GM18907 (cell line): Measurements from ENCODE around the gene RAD23A.

ENCODE experiments used
- ATAC-seq: cut with Tn5 transposase; IDR thresholded peaks from one replicate; pipeline ENCODE4 v1.9.1; 2021; ENCODE audit warnings: mild to moderate bottlenecking, moderate library complexity; ENCODE audit not compliant: unreplicated experiment

RAD23A gene

GRCh38 chr19:12983542-12984142 is 38.0 kb downstream of the RAD23A start:
- no peak for ATAC-seq

DNA sequence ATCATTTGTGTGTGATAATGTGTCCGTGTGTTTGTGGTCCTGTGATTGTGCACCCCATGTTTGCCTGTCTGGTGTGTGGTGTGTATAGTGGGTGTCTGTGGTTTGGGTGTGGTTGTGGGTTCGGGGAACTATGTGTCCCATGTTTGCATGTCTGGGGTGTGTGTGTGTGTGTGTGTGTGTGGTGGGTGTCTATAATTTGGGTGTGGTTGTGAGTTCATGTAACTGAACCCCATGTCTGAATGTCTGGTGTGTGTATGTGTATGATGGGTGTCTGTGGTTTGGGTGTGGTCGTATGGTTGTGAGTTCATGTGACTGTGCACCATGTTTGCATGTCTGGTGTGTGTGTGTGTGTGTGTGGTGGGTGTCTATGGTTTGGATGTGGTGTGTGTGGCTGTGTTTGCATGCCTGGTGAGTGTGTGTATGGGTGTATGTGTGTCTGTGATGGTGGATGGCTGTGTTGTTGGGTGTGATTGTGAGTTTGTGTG is 38.5 kb downstream of the RAD23A start:
- no peak for ATAC-seq

GRCh38 chr19:12984683-12985048 is 39.0 kb downstream of the RAD23A start:
- no peak for ATAC-seq

- no peak for ATAC-seq
These were observed 39.6 kb downstream of the RAD23A start for GRCh38 chr19:12985049-12985776.

DNA sequence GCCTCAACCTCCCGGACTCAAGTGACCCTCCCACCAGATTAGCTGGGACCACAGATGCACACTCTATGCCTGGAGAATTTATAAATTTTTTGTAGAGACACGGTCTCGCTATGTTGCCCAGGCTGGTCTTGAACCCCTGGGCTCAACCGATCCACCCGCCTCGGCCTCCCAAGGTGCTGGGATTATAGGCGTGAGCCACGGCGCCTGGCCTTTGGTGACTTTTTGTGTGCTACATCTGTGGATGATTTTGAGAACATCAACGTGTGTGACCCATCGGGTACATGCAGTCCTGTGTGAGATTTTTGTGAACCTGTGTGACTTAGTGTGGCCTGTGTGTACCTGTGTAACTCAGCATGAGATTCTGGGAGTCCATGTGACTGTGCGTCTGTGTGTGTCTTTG is 41.1 kb downstream of the RAD23A start:
- no peak for ATAC-seq

- ATAC-seq: no peak
These were observed 41.5 kb downstream of the RAD23A start for GRCh38 chr19:12987190-12987589.

GRCh38 chr19:12987781-12988180 is 42.1 kb downstream of the RAD23A start:
- ATAC-seq: no peak

DNA sequence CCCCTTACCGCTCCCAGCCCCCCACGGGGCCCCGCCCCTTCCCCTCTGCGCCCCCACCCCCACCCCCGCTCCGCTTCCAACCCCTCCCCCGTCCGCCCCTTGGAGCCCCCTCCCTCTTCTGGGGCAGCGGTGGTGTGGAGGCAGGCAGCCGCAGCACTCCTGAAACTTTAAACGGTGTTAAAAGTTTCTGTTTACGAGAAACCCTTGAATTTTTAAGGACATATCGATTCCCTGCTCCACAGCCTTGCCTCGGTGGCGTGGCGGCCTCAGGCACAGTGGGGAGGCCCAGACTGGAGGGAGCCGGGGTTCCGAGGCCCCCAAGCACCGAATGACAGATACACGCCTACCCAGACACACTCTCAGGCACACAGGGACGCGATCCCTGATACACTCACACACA is 44.8 kb downstream of the RAD23A start:
- no peak for ATAC-seq

- ATAC-seq: no peak
These were observed 45.2 kb downstream of the RAD23A start for GRCh38 chr19:12990853-12991252.

DNA sequence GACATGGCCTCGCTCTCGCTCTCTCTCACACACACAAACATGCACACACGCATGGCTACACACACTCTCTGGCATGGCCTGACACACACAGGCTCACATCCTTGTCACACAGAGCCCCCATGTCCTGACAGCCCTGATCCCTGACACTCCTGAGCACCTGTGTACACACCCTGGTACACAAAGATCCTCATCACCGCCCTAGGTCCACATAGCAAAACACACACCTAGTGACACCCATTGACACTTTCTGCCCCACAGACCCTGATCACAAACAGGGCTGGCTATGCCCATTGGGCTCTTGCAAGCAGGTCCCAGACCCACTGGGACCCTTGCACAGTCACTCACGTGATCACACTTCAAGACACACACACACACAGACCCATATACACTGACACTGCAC is 45.6 kb downstream of the RAD23A start:
- ATAC-seq: no peak

DNA sequence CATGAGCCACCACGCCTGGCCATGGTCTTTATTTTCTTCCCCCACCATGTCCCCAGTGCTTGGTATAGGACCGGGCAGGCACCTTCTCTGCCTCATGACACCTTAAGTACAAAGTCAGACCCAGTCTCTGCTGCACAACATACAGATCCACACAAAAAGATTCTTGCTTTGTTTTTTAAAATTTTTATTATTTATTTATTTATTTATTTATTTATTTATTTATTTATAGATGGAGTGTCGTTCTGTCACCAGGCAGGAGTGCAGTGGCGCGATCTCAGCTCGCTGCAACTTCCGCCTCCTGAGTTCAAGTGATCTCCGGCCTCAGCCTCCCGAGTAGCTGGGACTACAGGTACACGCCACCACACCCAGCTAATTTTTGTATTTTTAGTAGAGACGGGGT is 47.1 kb downstream of the RAD23A start:
- ATAC-seq: no peak

GRCh38 chr19:12993562-12993961 is 47.9 kb downstream of the RAD23A start:
- no peak for ATAC-seq

DNA sequence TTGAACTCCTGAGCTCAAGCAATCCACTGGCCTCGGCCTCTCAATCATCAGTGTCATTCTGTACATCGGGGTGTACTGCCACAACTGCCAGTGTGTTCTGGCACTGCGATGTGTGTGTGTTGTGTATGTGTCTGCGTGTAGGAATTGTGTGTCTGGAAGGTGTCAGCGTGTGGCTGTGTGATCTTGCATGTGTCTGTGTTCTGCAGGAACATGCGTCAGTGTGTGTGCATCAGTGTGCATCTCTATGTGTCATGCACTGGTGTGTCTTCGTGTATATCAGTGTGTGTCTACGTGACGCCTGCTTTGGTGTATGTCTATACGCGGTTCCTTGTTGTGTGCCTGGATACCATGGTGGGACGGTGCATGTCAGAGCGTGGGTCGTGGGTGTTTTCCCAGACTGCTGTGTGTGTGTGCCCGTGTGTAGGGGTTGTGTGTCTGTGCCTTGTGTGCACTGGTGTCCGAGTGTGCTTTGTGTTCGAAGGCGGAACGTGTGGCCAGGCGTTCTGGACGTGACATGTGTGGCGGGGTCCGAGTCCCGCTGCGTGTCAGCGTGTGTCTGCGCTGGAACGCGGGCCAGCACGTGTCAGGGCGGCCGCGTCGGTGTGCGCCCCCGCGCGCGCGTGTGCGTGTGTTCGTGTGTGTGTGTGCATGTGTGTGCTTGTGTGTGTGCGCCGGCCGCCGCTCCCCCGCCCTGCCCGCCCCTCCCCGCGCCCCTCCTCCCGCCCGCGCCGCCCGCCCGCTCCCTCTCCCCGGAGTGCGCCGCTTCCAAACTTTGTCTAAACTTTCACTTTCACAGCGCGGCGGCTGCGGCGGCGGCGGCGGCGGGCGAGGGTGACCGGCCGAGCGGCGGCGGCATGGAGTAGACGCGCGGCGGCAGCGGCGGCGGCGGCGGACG is 49.3 kb downstream of the RAD23A start, which contains the start of gene NFIX:
TSS of gene NFIX (plus strand) at position 775 of the 895 bp plus-strand sequence. CDS start 363 bp downstream, outside the sequence.
- no peak for ATAC-seq

GRCh38 chr19:12995596-12996405 is 50.1 kb downstream of the RAD23A start:
- no peak for ATAC-seq

DNA sequence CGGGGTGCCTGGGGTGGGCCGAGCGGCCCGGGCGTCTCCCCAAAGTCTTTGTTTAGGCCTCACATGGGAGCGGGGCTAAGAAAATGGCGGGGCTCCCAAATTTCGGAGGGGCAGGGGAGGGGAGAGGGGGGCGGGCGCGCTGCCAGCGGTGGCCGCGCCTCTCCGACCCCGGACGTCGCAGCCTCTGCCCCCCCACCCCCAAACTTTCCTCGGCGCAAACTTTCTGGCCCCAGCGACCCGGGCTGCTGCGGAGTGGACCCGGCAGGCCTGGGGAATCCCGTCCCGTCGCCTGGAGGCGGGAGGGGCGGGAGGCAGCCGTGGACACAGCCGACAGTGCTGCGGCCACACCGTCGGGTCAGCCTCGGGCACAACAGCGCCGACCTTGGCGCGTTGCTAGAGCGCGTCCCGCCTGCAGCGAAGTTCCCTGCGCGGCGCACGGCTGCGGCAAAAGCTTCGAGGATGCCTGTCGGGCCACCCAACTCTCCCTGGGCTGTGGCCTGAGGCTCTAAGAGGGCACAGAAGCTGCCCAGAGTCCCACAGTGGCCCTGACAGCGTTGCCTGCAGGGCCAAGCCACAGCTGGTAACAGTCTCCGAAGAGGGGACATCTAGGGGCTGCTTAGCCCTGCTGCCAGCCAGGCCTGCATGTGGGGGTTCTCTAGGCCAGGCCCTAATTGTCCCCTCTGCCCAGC is 50.9 kb downstream of the RAD23A start:
- ATAC-seq: no peak

- no peak for ATAC-seq
These were observed 51.7 kb downstream of the RAD23A start for GRCh38 chr19:12997179-12997966.

DNA sequence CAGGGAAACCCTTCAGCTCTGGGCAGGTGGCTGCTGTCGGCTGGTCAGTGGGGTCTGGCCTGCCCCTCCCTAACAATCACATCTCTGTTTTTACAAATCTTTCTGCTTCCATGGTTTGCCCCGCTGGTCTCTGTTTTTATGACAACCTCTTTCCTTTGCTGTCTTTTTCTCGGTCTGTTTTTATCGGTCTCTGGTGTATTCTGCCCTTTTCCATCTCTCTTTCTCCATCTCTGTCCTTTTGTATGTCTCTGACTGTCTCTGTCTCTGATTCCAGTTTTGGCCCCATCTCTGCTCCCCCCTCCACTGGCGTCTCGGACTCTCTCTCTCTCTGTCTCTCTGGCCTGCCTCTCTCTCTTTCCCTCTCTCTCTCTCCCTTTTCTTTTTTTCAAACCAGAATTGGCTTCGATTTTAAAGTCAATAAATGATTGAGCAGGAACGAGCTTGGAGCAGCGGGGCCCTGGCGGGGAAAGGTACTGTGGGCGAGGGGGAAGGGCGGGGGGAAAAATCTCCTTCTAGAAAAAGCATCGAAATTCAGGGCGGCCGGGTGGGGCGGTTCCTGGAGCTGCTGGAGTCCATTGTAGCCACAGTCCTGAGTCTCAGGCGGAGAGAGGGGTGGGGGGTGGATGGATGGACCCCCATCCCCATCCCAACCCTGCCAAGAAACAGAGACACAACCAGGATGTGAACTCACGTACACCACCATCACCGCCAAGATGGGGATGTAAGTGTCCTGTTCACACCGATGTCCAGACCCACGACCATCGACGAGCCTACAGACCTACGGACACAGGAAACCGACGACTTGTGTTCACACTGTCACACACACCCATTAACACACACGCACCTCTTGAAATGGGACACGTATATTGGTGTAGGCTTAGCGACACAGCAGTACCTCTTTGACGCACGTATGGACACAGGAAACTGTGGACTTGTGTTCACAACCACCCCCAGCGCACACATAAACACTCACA is 52.6 kb downstream of the RAD23A start:
- no peak for ATAC-seq

DNA sequence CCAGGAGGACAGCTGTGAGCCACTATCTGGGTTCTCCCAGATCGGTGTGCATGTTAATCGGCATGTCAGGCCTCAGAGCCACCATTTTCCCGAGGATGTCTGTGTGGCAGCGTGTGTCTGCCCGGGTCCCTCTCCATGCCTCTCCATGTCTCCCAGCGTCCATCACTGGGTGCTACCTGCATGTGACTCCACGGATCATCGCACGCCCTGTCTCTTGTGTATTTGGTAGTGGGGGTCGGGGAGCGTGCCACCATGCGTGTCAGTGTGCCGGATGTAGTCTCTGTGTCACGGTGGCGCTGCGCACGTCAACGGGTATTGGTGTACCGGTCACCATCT is 55.5 kb downstream of the RAD23A start:
- ATAC-seq: no peak
